CD14-positive monocyte (primary cell): Measurements from ENCODE around the gene PPP2R5B. TPM values are rescaled to one million over a fixed set of nuclear protein-coding genes. Genes with fewer than 3 reads are reported as not detected.

Source experiments
- DNase-seq, 3 donors: peaks; one replicate each; pipeline ENCODE4 v3.0.0-alpha.2; 2011 to 2022
- H2AFZ ChIP-seq: 2 replicates; pipeline ENCODE4 v1.6.0; 2012; ENCODE audit warnings: mild to moderate bottlenecking, low read depth, low read length, inconsistent platforms; ENCODE audit not compliant: insufficient read depth, poor library complexity, severe bottlenecking
- H3K27ac ChIP-seq, 2 donors: 1 replicate in 1 of 2; 2 replicates in 1 of 2; pipeline ENCODE4 v1.5.1; 2012 to 2013; ENCODE audit warnings: low read length in 2 of 2, control low read depth in 1 of 2, inconsistent platforms in 1 of 2, low read depth in 1 of 2, mild to moderate bottlenecking in 1 of 2
- H3K27me3 ChIP-seq, 2 donors: one replicate each; pipeline versions ENCODE4 v1.6.0 to v1.6.1; 2011 to 2013; ENCODE audit warnings: low read length in 2 of 2; ENCODE audit not compliant: control insufficient read depth in 2 of 2, insufficient read depth in 2 of 2
- H3K36me3 ChIP-seq, 2 donors: replicated peaks in 1 of 2; 1 replicate in 1 of 2; 2 replicates in 1 of 2; pipeline versions ENCODE4 v1.5.1 to v1.6.1; 2012 to 2013; ENCODE audit warnings: low read length in 2 of 2, control low read depth in 1 of 2, inconsistent platforms in 1 of 2, mild to moderate bottlenecking in 1 of 2; ENCODE audit not compliant: insufficient read depth in 2 of 2, control insufficient read depth in 1 of 2
- H3K4me1 ChIP-seq, 2 donors: 1 replicate in 1 of 2; 2 replicates in 1 of 2; pipeline versions ENCODE4 v1.5.1 to v1.6.1; 2012 to 2013; ENCODE audit warnings: low read length in 2 of 2, control low read depth in 1 of 2, inconsistent platforms in 1 of 2, mild to moderate bottlenecking in 1 of 2, moderate library complexity in 1 of 2; ENCODE audit not compliant: insufficient read depth in 2 of 2, control insufficient read depth in 1 of 2
- H3K4me2 ChIP-seq: replicated peaks from 2 replicates; pipeline ENCODE3; 2012; ENCODE audit warnings: low read length, moderate library complexity, mild to moderate bottlenecking; ENCODE audit not compliant: poor library complexity, severe bottlenecking; ENCODE audit errors: extremely low read depth
- H3K4me3 ChIP-seq, 3 experiments: fragments of 200-600 bp in 1 of 3; sonication (generic) in 1 of 3; replicated peaks in 1 of 3; 1 replicate in 2 of 3; 2 replicates in 1 of 3; pipeline ENCODE4 v1.5.1; 2011 to 2013; ENCODE audit warnings: low read length in 3 of 3, mild to moderate bottlenecking in 3 of 3, control low read depth in 2 of 3, low read depth in 2 of 3, inconsistent platforms in 1 of 3, moderate library complexity in 1 of 3
- H3K79me2 ChIP-seq: 2 replicates; pipeline ENCODE4 v1.6.0; 2012; ENCODE audit warnings: mild to moderate bottlenecking, control low read depth, inconsistent platforms, low read length, moderate library complexity; ENCODE audit not compliant: insufficient read depth
- H3K9ac ChIP-seq: 2 replicates; pipeline ENCODE4 v1.6.0; 2017; ENCODE audit warnings: low read length, mild to moderate bottlenecking; ENCODE audit not compliant: insufficient read depth, poor library complexity, severe bottlenecking
- H3K9me3 ChIP-seq, 2 donors: replicated peaks in 1 of 2; 1 replicate in 1 of 2; 2 replicates in 1 of 2; pipeline versions ENCODE4 v1.5.1 to v1.6.1; 2012 to 2013; ENCODE audit warnings: low read length in 2 of 2, control low read depth in 1 of 2; ENCODE audit not compliant: control insufficient read depth in 1 of 2, insufficient read depth in 1 of 2
- H4K20me1 ChIP-seq: 2 replicates; pipeline ENCODE4 v1.6.0; 2012; ENCODE audit warnings: mild to moderate bottlenecking, low read length, control low read depth, moderate library complexity; ENCODE audit not compliant: insufficient read depth
- H3K27ac Mint-ChIP-seq, 7 donors: one replicate each; pipeline ENCODE4 v1.8.0; 2020; ENCODE audit warnings: mild to moderate bottlenecking in 7 of 7, mixed read lengths in 7 of 7, moderate library complexity in 6 of 7, inconsistent platforms in 2 of 7
- H3K27me3 Mint-ChIP-seq, 3 donors: one replicate each; pipeline ENCODE4 v1.8.0; 2021 to 2022; ENCODE audit warnings: low read depth in 3 of 3, mild to moderate bottlenecking in 3 of 3, mixed read lengths in 3 of 3, moderate library complexity in 3 of 3, inconsistent platforms in 1 of 3
- H3K36me3 Mint-ChIP-seq, 2 donors: one replicate each; pipeline ENCODE4 v1.8.0; 2020; ENCODE audit warnings: mixed read lengths in 2 of 2, inconsistent platforms in 1 of 2, mild to moderate bottlenecking in 1 of 2
- H3K4me1 Mint-ChIP-seq: one replicate; pipeline ENCODE4 v1.8.0; 2020; ENCODE audit warnings: mild to moderate bottlenecking, mixed read lengths
- H3K4me3 Mint-ChIP-seq, 2 donors: one replicate each; pipeline ENCODE4 v1.8.0; 2020; ENCODE audit warnings: mild to moderate bottlenecking in 2 of 2, mixed read lengths in 2 of 2, moderate library complexity in 1 of 2
- H3K9me3 Mint-ChIP-seq, 7 donors: one replicate each; pipeline ENCODE4 v1.8.0; 2020 to 2022; ENCODE audit warnings: mixed read lengths in 7 of 7, mild to moderate bottlenecking in 6 of 7, moderate library complexity in 6 of 7, inconsistent platforms in 2 of 7
- CTCF ChIP-seq: fragments of 200-600 bp; IDR thresholded peaks from one replicate; pipeline ENCODE4 v1.8.0; 2022; ENCODE audit warnings: antibody characterized with exemption, mild to moderate bottlenecking
- WGBS: methylation state at CpG from one replicate; pipeline ENCODE4 v1.1.5; 2013; ENCODE audit warnings: missing lambda C conversion rate; ENCODE audit not compliant: insufficient coverage; 5-methylcytosine and 5-hydroxymethylcytosine counted together
- intact Hi-C, 2 donors: fragments of 100-400 bp; cut with micrococcal nuclease; formaldehyde crosslinking; loops; one replicate each; pipeline versions ENCODE4 v1.15.0 to v1.15.1; 2023
- polyA plus RNA-seq, 3 donors: library from polyadenylated mRNA; depleted of rRNA in 1 of 3; unstranded in 2 of 3; stranded (reverse) in 1 of 3; fragments of 300-500 nt in 2 of 3; fragments of >200 nt in 1 of 3; fragmentation: Illumina TruSeq in 2 of 3; gene quantifications; 1 replicate in 2 of 3; 2 replicates in 1 of 3; pipeline ENCODE4 v1.2.3, GENCODE V29; 2012 to 2021

PPP2R5B gene
- polyA plus RNA-seq, 3 donors, result 9.0 to 26.7 (median 9.4) TPM

GRCh38 chr11:64918017-64918416 lies 6.5 kb upstream of the PPP2R5B start:
- Histone ChIP-seq H3K79me2 (peaks cover 16% of the 10 kb centered on the region), H3K4me1 (peaks cover 24 to 26% of the 10 kb centered on the region in 2 donors), H3K36me3 (peaks cover 14 to 17% of the 10 kb centered on the region in 2 donors), H4K20me1 (peaks cover 28% of the 10 kb centered on the region), H3K4me2 (peak overlapping the region; percentile 93), H3K4me3 (peak overlapping the region in 1 of 3 experiments; percentile 84), H2AFZ (peak overlapping the region; percentile 61), H3K9me3 (no peaks in the 10 kb centered on the region), H3K27ac (no peak overlapping the region), H3K27me3 (no peaks in the 10 kb centered on the region), H3K9ac (no peak overlapping the region)
- WGBS, result 31% methylated on average over 3 of the region's 4 CpGs
- no peak for TF ChIP-seq CTCF
- intact Hi-C loops, result loop anchor here (5.0 kb wide), 2 partner anchors 109 to 204 kb away; partner anchors contain the start of genes SNX15 (in 2 of the 2), FAU (in 1 of the 2) and MRPL49 (in 1 of the 2)
- no peak for DNase-seq
- H3K36me3 Mint-ChIP-seq, result peaks cover 11 to 13% of the 10 kb centered on the region in 2 donors
- peaks cover 0 to 3% (median 0%) of the 10 kb centered on the region in 7 donors for H3K9me3 Mint-ChIP-seq
- peak overlapping the region in 5 of 7 donors; percentile 20 to 84 (median 59) for H3K27ac Mint-ChIP-seq
- peaks cover 0 to 2% (median 0%) of the 10 kb centered on the region in 3 donors for H3K27me3 Mint-ChIP-seq
- peak overlapping the region; percentile 97 to 99 for H3K4me3 Mint-ChIP-seq
- peaks cover 27% of the 10 kb centered on the region for H3K4me1 Mint-ChIP-seq

- no peak for TF ChIP-seq CTCF
- intact Hi-C loops, result loop anchor here (5.0 kb wide), 2 partner anchors 108 to 203 kb away; partner anchors contain the start of genes SNX15 (in 2 of the 2), FAU (in 1 of the 2) and MRPL49 (in 1 of the 2)
- H3K27ac Mint-ChIP-seq, result no peak overlapping the region
- no peak overlapping the region for H3K4me3 ChIP-seq
- H3K4me3 Mint-ChIP-seq, result no peak overlapping the region
- no peak for DNase-seq
- peaks cover 30% of the 10 kb centered on the region for H3K4me1 Mint-ChIP-seq
- 100% methylated on average over 2 of the region's 8 CpGs for WGBS
- no peak overlapping the region for H3K27ac ChIP-seq
- H3K36me3 ChIP-seq, result peaks cover 0 to 1% of the 10 kb centered on the region in 2 donors
- H3K4me2 ChIP-seq, result no peak overlapping the region
- no peaks in the 10 kb centered on the region for H3K9me3 ChIP-seq
- H3K27me3 Mint-ChIP-seq, result peaks cover 0 to 3% (median 0%) of the 10 kb centered on the region in 3 donors
- peaks cover under 1% of the 10 kb centered on the region in 2 donors for H3K36me3 Mint-ChIP-seq
- peaks cover 0 to 3% (median 0%) of the 10 kb centered on the region in 7 donors for H3K9me3 Mint-ChIP-seq
- peaks cover 19% of the 10 kb centered on the region for H4K20me1 ChIP-seq
- H3K4me1 ChIP-seq, result peaks cover 30 to 35% of the 10 kb centered on the region in 2 donors
- no peaks in the 10 kb centered on the region for H3K27me3 ChIP-seq
- H2AFZ ChIP-seq, result no peak overlapping the region
- H3K79me2 ChIP-seq, result peaks cover 16% of the 10 kb centered on the region
- H3K9ac ChIP-seq, result no peak overlapping the region
Measured at GRCh38 chr11:64919627-64920026, 4.9 kb upstream of the PPP2R5B start.
